SU-DHL-6 (cell line): ENCODE results near the gene GAREM1.

Experiments
- H2AFZ ChIP-seq: fragments of 200-600 bp; sonication (generic); 2 replicates; pipeline ENCODE4 v1.6.1; 2014; ENCODE audit warnings: low read depth, mild to moderate bottlenecking, moderate library complexity, mixed read lengths, antibody characterized with exemption, low read length; ENCODE audit not compliant: severe bottlenecking
- H3F3A ChIP-seq: fragments of 200-600 bp; shearing (Covaris generic); 2 replicates; pipeline ENCODE4 v1.6.0; 2016; ENCODE audit warnings: antibody characterized with exemption, mild to moderate bottlenecking; ENCODE audit not compliant: insufficient read depth
- H3K27ac ChIP-seq: fragments of 200-600 bp; sonication (generic); 2 replicates; pipeline ENCODE4 v1.5.1; 2016; ENCODE audit warnings: low read depth, mild to moderate bottlenecking, low read length, moderate library complexity, mixed read lengths
- H3K27me3 ChIP-seq: fragments of 200-600 bp; sonication (generic), shearing (Covaris generic); 2 replicates; pipeline ENCODE4 v1.6.0; 2014; ENCODE audit warnings: mild to moderate bottlenecking, low read length
- H3K36me3 ChIP-seq: fragments of 200-600 bp; sonication (generic); 2 replicates; pipeline ENCODE4 v1.6.1; 2014; ENCODE audit warnings: mild to moderate bottlenecking, low read length, mixed read lengths
- H3K4me2 ChIP-seq: fragments of 300-600, 200-600 bp; shearing (Covaris generic), sonication (generic); 2 replicates; pipeline ENCODE4 v1.6.0; 2014; ENCODE audit warnings: low read length, low read depth, mild to moderate bottlenecking; ENCODE audit not compliant: poor library complexity, severe bottlenecking
- H3K4me3 ChIP-seq: fragments of 200-600 bp; sonication (generic); 2 replicates; pipeline ENCODE4 v1.5.1; 2014; ENCODE audit warnings: antibody characterized with exemption, low read length, mild to moderate bottlenecking, mixed read lengths; ENCODE audit not compliant: insufficient read depth, poor library complexity, severe bottlenecking
- H3K79me2 ChIP-seq: fragments of 200-600 bp; sonication (generic); 2 replicates; pipeline ENCODE4 v1.6.1; 2014; ENCODE audit warnings: mild to moderate bottlenecking, low read length, moderate library complexity; ENCODE audit not compliant: insufficient read depth
- H3K9ac ChIP-seq: fragments of 200-600 bp; sonication (generic); 2 replicates; pipeline ENCODE4 v1.7.0; 2014; ENCODE audit warnings: mild to moderate bottlenecking, low read length
- H3K9me2 ChIP-seq: fragments of 200-600 bp; sonication (generic); replicated peaks from 2 replicates; pipeline ENCODE4 v1.6.1; 2014; ENCODE audit warnings: low read length; ENCODE audit not compliant: insufficient read depth
- H3K9me3 ChIP-seq: fragments of 200-600 bp; sonication (generic); 2 replicates; pipeline ENCODE4 v1.6.1; 2014; ENCODE audit warnings: low read length, mixed read lengths; ENCODE audit not compliant: insufficient read depth
- H4K20me1 ChIP-seq: fragments of 200-600 bp; sonication (generic); 2 replicates; pipeline ENCODE4 v1.6.1; 2014; ENCODE audit warnings: low read depth, mild to moderate bottlenecking, antibody characterized with exemption, low read length, moderate library complexity, mixed read lengths
- EZH2phosphoT487 ChIP-seq: fragments of 200-600 bp; sonication (generic), shearing (Covaris generic); conservative IDR thresholded peaks from 2 replicates; pipeline ENCODE4 v1.6.1; 2018; ENCODE audit warnings: mild to moderate bottlenecking, antibody characterized with exemption, low read length, moderate library complexity, mixed read lengths
- TF ChIP-seq, protein P1 (sequence below): fragments of 200-600 bp; sonication (generic); IDR thresholded peaks from one replicate; pipeline ENCODE4 v1.5.1; 2017; ENCODE audit warnings: antibody characterized with exemption, mild to moderate bottlenecking, low read length, moderate library complexity; ENCODE audit not compliant: insufficient read depth, poor library complexity, severe bottlenecking

The GAREM1 gene

DNA sequence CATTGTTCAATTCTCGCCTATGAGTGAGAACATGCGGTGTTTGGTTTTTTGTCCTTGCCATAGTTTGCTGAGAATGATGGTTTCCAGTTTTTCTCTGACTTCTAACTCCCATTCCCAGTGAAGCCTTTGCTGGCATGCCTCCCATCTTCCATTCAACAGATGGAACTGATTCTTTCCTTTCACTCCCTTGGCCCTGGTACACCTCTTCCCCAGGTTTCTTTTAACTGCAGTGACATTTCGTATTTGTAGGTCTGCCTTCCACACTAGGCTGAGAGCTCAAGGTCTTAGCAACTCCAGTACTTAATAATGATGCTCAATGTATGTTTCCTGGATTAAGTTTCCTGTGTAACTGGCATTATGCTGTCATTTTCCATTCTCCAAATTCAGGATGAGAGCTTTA is 48.5 kb downstream of the GAREM1 start:
- Histone ChIP-seq H3K27me3 (no peaks in the 10 kb centered on the region), H3K36me3 (no peaks in the 10 kb centered on the region), H3K4me2 (no peak overlapping the region), H4K20me1 (no peaks in the 10 kb centered on the region), H3K9me2 (no peaks in the 10 kb centered on the region), H3K27ac (no peak overlapping the region), H3K9ac (no peak overlapping the region), H3K4me3 (no peak overlapping the region), H3K79me2 (no peaks in the 10 kb centered on the region), H3K9me3 (no peaks in the 10 kb centered on the region), H2AFZ (no peak overlapping the region), H3F3A (no peaks in the 10 kb centered on the region)
- no peak for TF ChIP-seq EZH2phosphoT487
- TF ChIP-seq, protein P1, sequence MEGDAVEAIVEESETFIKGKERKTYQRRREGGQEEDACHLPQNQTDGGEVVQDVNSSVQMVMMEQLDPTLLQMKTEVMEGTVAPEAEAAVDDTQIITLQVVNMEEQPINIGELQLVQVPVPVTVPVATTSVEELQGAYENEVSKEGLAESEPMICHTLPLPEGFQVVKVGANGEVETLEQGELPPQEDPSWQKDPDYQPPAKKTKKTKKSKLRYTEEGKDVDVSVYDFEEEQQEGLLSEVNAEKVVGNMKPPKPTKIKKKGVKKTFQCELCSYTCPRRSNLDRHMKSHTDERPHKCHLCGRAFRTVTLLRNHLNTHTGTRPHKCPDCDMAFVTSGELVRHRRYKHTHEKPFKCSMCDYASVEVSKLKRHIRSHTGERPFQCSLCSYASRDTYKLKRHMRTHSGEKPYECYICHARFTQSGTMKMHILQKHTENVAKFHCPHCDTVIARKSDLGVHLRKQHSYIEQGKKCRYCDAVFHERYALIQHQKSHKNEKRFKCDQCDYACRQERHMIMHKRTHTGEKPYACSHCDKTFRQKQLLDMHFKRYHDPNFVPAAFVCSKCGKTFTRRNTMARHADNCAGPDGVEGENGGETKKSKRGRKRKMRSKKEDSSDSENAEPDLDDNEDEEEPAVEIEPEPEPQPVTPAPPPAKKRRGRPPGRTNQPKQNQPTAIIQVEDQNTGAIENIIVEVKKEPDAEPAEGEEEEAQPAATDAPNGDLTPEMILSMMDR = no peak

DNA sequence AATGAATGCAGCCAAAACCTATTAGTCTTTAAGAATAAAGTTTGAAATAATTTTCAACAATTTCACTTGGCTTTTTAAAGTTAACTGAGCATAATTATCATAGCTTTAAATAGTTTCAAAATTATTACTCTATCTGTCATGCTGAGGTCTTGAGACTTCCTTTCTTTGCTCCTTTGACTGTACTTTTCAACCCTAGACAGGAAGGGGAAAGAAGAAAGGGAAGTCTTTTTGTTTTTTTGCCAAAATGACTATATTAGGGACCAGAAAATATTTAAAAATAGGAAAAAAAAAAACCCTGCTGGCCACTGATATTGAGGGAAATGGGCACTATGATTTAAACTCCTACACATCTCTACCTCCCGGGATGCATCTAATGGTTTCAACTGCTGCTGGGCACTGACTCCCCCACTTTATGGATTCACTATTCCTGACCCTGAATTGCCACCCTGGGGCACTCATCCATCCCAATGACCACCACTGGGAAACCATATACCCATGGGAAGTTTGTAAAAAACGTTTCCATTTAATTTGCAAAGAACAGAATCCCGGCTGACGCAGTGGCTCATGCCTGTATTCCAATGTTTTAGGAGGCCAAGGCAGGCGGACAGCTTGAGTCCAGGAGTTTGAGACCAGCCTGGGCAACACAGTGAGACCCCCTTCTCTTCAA is 50.5 kb downstream of the GAREM1 start:
- Histone ChIP-seq H4K20me1 (no peaks in the 10 kb centered on the region), H3K36me3 (no peaks in the 10 kb centered on the region), H3K27me3 (no peaks in the 10 kb centered on the region), H3K9ac (no peak overlapping the region), H3K79me2 (no peaks in the 10 kb centered on the region), H3K4me2 (no peak overlapping the region), H3K9me2 (no peaks in the 10 kb centered on the region), H3F3A (no peaks in the 10 kb centered on the region), H3K27ac (no peak overlapping the region), H3K9me3 (no peaks in the 10 kb centered on the region), H3K4me3 (no peak overlapping the region), H2AFZ (no peak overlapping the region)
- TF ChIP-seq EZH2phosphoT487 = no peak
- TF ChIP-seq, protein P1 = no peak

DNA sequence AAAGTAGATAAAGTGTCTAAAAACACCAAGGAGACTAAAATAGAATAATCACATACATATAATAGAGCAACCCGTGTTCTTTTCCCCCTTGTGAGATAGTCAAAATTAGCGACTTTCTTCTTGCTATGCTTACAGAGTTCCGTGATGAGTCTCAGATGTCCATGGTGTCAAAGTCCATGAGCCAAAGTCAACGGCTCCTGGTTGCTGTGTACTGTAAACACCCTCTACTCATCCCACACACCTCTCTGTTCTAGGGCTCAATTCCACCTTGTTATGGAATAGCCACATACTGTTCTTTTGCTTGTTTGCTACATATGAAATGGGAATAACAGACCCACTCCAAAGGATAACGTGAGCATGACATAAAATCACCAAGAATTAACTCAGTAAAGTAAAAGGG is 52.5 kb downstream of the GAREM1 start:
- H3K9me2 ChIP-seq = no peaks in the 10 kb centered on the region
- H3F3A ChIP-seq = no peaks in the 10 kb centered on the region
- no peaks in the 10 kb centered on the region for H3K79me2 ChIP-seq
- H3K9me3 ChIP-seq = no peaks in the 10 kb centered on the region
- TF ChIP-seq EZH2phosphoT487 = no peak
- TF ChIP-seq, protein P1 = no peak
- no peaks in the 10 kb centered on the region for H4K20me1 ChIP-seq
- H3K36me3 ChIP-seq = no peaks in the 10 kb centered on the region
- H3K27me3 ChIP-seq = no peaks in the 10 kb centered on the region
- no peak overlapping the region for H3K4me2 ChIP-seq
- H3K27ac ChIP-seq = no peak overlapping the region
- no peak overlapping the region for H3K4me3 ChIP-seq
- H3K9ac ChIP-seq = no peak overlapping the region
- no peak overlapping the region for H2AFZ ChIP-seq
